Activated T-cell treated with anti-CD3 and anti-CD28 coated beads, Interleukin-2, amount 50 U/mL, for 1 hour (primary cell): ENCODE measurements around the gene PAX3.

Source experiments
- DNase-seq: peaks from one replicate; pipeline ENCODE4 v3.0.0-alpha.2; 2020

The PAX3 gene

GRCh38 chr2:222298311-222299150, at the start of gene PAX3:
PAX3 (minus strand) TSS chr2:222298998; CDS start chr2:222298615, 383 bp downstream.
- DNase-seq, result no peak

GRCh38 chr2:222341331-222341730, 42.5 kb upstream of the PAX3 start:
- no peak for DNase-seq

- no peak for DNase-seq
Measured at GRCh38 chr2:222338374-222338773, 39.6 kb upstream of the PAX3 start.

GRCh38 chr2:222336931-222337330, 38.1 kb upstream of the PAX3 start:
- DNase-seq, result no peak

GRCh38 chr2:222336442-222336841, 37.6 kb upstream of the PAX3 start:
- DNase-seq, result no peak

- no peak for DNase-seq
Measured at GRCh38 chr2:222334914-222335313, 36.1 kb upstream of the PAX3 start.

GRCh38 chr2:222333397-222333796, 34.6 kb upstream of the PAX3 start:
- no peak for DNase-seq

- DNase-seq, result no peak
Measured at GRCh38 chr2:222332116-222332515, 33.3 kb upstream of the PAX3 start.

GRCh38 chr2:222330910-222331309, 32.1 kb upstream of the PAX3 start:
- DNase-seq, result no peak

GRCh38 chr2:222322236-222322635, 23.4 kb upstream of the PAX3 start:
- DNase-seq, result no peak

GRCh38 chr2:222320436-222321395, 21.9 kb upstream of the PAX3 start:
- DNase-seq, result no peak

- no peak for DNase-seq
Measured at GRCh38 chr2:222319586-222320435, 21.0 kb upstream of the PAX3 start.

GRCh38 chr2:222318712-222319585, 20.2 kb upstream of the PAX3 start:
- no peak for DNase-seq

GRCh38 chr2:222318026-222318711, 19.4 kb upstream of the PAX3 start:
- no peak for DNase-seq

GRCh38 chr2:222315443-222316121, 16.8 kb upstream of the PAX3 start:
- no peak for DNase-seq

GRCh38 chr2:222313816-222314215, 15.0 kb upstream of the PAX3 start:
- DNase-seq, result no peak

- DNase-seq, result no peak
Measured at GRCh38 chr2:222311978-222312738, 13.4 kb upstream of the PAX3 start.

- DNase-seq, result no peak
Measured at GRCh38 chr2:222311319-222311977, 12.7 kb upstream of the PAX3 start.

- DNase-seq, result no peak
Measured at GRCh38 chr2:222310747-222311318, 12.0 kb upstream of the PAX3 start.
